ENCODE measurements around the gene C4orf54.

GRCh38 chr4:99634742-99635360, 22.8 kb downstream of the C4orf54 start:
- TF ChIP-seq CTCF (IDR thresholded peaks at IDR 0.05; ENCODE audit: poor library complexity, severe bottlenecking) (no peak), RAD21 (conservative IDR thresholded peaks at IDR 0.05) (no peak)
